SIG-M5 (cell line): ENCODE data around the gene SRRM5.
"Not testable (repeated sequence)": the region's sequence is repeated elsewhere in the genome, so short reads cannot be mapped to it uniquely, and the experiment has no call there.

Experiments used
- DNase-seq: peaks from one replicate; lab custom pipeline; 2025; lab: John Stamatoyannopoulos, UW

The SRRM5 gene

DNA sequence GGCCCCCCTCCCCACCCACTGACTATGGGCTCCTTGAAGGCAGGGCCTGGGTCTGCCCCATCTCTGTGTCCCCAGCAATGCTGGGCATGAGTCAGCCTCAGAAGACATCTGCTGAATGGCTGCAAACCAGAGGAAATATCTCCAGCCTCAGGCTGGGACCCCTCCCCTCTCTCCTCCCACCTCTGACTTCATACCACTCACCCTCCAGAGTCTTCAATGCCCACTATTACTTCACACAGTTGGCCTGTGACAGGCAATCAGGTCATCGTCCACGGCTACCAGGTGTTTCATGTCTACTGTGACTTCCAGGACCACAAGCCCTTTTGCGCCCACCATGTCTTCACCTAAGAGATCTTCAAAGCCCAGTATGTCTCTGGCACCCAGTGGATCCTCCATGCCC, at the start of gene SRRM5:
SRRM5 (plus strand) TSS at position 301 of the 400 bp plus-strand sequence; CDS start at position 335, 34 bp downstream.
- DNase-seq, result no peak

DNA sequence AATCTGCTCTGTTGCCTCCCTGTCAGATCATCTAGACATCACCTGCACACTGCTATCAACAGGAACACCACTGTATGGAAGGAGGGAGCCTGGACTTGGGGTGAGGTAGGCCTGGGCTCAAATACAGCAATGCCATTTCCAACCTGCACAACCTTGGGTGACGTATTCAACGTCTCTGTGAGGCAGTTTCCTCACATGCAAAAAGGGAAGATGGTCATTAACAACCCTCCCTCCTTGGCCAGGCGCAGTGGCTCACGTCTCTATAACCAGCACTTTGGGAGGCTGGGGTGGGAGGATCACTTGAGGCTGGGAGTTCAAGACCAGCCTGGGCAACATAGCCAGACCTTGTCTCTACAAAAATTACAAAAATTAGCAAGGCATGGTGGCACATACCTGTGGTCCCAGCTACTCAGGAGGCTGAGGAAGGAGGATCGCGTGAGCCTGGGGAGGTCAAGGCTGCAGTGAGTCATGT, 49.6 kb upstream of the SRRM5 start:
- DNase-seq, result no peak

- peak; percentile 96 for DNase-seq
Observed at GRCh38 chr19:43562698-43563241, 49.1 kb upstream of the SRRM5 start.

DNA sequence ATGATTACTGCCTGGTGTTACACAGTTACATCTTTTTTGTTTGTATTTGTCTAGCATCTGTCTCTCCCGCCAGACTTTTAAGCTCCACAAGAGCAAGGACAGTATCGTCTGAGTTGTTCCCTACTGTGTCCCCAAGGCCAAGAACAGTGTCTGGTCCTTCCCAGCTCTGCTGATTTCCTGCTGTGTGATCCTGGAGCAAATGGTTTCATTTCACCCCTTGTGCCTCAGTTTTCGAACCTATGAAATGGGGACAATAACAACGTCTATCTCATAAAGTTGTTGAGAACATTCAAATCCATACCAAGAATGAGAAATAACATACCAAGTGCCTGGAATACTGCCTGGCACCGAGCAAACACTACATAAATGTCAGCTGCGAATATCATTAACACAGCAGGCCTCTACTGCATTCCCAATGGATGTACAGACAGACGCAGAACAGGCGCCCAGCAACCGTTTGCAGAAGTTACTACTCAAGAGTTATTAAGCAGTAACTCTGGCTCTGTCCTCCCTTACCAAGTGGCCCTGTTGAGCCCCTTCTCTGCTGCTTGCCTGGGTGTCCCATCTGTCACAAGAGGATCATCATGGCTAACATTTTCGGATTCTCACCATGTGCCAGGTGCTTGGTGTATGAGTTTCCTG, 48.0 kb upstream of the SRRM5 start:
- no peak for DNase-seq

- DNase-seq, result no peak
Observed at GRCh38 chr19:43564800-43565199, 47.1 kb upstream of the SRRM5 start.

GRCh38 chr19:43569657-43570056, 42.2 kb upstream of the SRRM5 start:
- DNase-seq, result no peak

- no peak for DNase-seq
Observed at GRCh38 chr19:43570174-43570791, 41.6 kb upstream of the SRRM5 start.

DNA sequence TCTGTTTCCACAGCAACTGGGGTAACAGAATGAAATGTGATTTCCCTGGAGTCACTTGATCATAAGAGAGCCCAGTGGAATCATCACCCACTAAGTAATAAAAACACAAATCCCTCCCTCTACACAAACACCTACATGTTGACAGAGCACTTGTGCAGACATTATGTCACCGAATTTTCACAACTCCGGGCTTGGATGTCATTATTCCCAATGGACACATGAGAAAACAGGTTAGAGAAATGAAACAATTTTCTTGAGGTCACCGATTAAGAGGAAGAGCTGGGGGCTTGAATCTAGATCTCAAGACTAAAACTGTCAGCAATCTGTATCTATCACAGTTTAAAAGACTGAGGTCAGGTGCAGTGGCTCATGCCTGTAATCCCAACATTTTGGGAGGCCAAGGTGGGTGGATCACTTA, 39.7 kb upstream of the SRRM5 start:
- no peak for DNase-seq

- no peak for DNase-seq
Observed at GRCh38 chr19:43574424-43575155, 37.3 kb upstream of the SRRM5 start.

GRCh38 chr19:43575156-43575950, 36.5 kb upstream of the SRRM5 start, which contains the start of the genes PINLYP and XRCC1:
Gene PINLYP, plus strand, starts transcription at chr19:43575801. Its CDS starts 1,391 bp downstream, at chr19:43577192.
Gene XRCC1, minus strand, starts transcription at chr19:43575527. Its CDS starts 69 bp downstream, at chr19:43575458.
- DNase-seq, result peak; percentile 82

- DNase-seq, result no peak
Observed at GRCh38 chr19:43575955-43576878, 35.7 kb upstream of the SRRM5 start.

DNA sequence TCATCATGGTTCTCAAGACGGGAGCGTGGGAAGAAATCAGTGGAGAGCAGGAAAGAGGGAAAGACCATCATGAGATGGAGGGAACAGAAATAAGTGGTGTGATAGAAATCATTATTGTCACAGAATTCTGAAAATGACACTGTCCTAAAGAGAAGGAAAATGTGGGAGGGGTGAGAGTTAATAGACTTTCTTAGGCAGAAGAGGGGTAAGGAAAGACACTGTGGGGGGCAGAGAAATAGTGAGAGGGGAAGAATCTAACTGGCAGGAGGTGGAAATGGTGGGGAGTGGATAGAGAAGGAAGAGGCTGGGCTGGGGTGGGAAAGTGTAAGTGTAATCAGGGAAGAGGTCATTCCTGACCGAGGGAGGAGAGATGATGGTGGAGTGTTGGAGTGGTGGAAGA, 33.1 kb upstream of the SRRM5 start:
- DNase-seq, result no peak

- DNase-seq, result no peak
Observed at GRCh38 chr19:43581467-43581866, 30.4 kb upstream of the SRRM5 start.

- DNase-seq, result no peak
Observed at GRCh38 chr19:43582495-43582894, 29.4 kb upstream of the SRRM5 start.

- no peak for DNase-seq
Observed at GRCh38 chr19:43584484-43584883, 27.4 kb upstream of the SRRM5 start.

DNA sequence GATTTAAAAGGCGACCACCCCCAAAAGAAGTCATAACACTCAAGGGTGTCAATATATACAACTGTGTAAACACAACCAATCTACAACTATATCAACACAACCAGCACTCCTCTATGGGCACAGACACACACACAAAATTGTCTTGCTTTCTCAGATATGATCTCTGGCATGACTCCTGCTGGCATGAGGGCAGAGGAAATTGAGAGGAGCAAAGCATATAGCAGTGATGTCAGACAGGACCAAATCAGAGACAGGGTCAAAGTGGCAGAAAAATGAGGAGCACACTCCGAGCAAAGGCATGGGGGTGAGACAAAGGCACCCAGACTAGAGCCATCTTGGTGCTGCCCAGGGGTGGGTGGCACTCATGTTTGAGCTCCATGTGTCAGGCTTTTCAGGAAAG, 25.5 kb upstream of the SRRM5 start:
- DNase-seq, result no peak

DNA sequence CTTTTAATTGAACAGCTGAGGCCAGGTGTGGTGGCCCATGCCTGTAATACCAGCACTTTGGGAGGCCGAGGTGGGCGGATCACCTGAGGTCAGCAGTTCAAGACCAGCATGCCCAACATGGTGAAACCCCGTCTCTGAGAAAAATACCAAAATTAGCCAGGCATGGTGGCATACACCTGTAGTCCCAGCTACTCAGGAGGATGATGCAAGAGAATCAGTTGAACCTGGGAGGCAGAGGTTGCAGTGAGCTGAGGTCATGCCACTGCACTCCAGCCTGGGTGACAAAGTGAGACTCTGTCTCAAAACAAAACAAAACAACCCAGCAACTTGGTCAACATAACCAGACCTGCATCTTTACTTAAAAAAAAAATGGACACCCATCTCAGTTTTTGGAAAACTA, 24.9 kb upstream of the SRRM5 start:
- not testable (repeated sequence) for DNase-seq

- DNase-seq, result no peak
Observed at GRCh38 chr19:43589277-43589676, 22.6 kb upstream of the SRRM5 start.

DNA sequence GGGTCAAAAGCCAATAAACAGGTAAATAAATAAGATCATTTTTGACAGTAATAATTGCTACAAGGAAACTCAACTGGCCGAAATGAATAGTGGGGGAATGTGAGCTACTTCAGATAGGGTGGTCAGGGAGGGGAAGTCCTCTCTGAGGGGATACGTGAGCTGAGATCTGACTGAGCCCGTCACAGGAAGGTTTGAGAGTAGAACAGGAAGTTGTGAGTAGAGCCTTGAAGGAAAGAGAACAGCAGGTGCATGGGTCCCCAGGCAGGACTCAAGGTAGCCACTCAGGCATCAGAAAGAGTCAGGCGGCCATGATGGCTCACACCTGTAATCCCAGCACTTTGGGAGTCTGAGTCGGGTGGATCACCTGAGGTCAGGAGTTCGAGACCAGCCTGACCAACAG, 22.2 kb upstream of the SRRM5 start:
- no peak for DNase-seq

GRCh38 chr19:43591904-43592772, 19.8 kb upstream of the SRRM5 start:
- DNase-seq, result no peak
